Limb (tissue), 2 donors: ENCODE measurements around the gene ARHGAP25.
A peak's percentile ranks its signal among the peaks of the same experiment; 100 is the strongest.

Experiments
- DNase-seq, 2 donors: peaks; one replicate each; pipeline ENCODE4 v3.0.0-alpha.2; 2016; ENCODE audit errors: extremely low spot score in 2 of 2

Gene ARHGAP25

DNA sequence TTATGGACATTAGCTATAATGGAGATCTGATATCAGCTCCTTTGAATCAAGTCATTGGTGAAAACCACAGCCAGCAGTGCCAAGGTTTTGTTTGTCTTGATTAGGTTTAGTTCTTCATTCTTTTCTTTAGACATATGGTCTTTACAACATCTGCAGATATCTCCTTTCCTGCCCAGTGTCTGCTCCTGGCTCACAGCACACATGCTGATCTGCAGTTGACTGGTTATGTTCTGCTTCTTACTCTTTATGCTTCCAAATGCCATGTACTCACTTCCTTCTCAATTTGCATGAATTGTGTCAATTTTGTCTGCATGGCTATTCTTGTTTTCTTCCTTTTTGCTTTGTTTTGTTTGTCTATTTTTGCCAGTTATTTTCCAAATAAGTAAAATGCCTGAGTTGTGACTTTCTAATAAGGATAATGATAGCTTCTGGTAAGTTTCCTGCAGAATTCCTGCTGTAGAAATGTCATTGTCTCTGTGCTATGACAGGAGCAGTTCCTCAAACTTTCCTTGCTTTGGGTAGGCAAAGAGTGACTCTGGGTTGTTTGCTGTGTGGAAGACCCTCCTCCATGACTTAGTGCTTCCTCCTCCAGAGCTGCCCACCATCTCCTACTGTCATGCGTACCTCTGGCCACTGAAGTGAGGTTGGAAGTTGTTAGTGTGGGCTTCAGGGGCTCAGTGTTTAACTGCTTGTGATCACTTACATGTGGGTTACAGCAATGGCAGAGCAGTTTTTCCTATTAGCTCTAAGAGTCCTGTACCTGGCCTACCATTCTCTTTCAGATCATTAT, 8.2 kb downstream of the ARHGAP25 start:
- DNase-seq, result no peak

DNA sequence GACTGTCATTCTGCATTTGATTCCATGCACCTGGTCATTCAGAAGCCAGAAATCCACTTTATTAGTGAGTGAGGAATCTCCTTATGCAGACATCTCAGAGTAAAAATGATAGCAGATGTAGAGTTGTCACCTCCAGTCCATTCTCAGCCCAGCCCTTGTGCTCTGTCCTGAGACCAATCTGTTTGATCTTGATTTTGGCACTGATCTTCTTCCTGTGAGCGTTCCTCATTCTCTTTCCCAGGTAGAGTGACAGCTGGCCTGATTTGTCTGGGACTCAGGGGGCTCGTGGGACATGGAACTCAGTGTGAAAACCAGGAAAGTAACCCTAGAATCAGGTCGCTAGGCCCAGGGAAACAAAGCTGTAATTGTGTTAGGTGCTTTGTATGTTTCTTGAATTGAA, 8.9 kb downstream of the ARHGAP25 start:
- DNase-seq, result no peak

DNA sequence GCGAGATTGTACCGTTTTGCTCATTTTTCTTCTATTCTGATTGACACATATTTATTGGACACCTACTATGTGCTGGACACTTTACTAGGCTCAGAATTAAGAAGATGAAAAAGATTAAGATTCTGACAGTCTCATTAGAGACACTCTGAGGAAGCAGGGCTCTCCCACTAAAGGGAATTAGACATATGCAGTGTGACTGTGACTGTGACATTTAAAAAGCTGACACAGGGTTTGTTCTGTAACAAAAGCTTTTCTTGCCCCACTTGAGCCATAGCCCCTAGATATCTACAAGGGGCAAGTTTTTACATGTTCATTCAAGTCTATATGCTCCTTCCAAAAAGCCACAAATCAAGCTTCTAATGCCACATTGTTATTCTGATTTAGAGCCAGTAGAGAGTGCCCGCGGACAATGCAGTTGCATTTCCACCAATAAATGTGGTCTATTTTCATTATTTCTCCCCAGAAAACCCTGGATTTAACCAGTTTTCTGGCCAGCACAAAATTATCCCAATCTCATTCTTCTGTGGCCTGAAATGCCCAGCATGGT, 9.8 kb downstream of the ARHGAP25 start:
- DNase-seq, result no peak

DNA sequence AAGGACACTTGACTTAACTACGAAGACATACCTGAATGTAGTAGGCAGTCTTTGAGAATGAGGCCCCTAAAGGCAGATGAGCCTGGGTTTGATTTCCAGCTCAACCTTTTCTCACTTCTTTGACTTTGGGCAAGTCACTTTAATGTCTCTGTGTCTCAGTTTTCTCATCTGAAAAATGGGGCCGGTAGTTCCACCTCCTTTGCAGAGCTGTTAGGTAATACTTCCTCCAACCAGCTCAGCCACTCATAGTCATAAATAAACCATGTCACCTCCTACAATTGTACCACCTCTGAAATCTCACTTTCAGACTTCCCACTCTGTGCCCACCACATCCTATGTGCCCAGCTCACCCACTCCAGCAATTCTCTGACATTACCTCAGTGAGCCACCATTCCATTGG, 10.4 kb downstream of the ARHGAP25 start:
- no peak for DNase-seq

DNA sequence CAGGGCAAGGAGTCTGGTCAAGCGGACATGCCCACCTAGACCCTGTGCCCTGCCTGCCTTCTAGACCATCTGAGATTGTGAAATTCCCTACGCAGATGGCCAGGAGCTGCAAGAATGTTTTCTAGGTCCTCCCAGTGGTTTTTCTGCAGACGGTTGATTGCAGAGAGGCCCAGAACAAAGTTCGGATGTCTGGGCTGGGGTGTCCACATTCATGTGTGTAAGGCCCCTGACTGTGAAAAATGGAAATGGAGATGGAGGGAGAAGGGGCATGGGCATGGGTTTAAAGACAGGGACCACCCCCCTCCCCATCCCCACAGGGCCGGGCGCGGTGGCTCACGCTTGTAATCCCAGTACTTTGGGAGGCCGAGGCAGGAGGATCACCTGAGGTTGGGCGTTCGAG, 11.8 kb downstream of the ARHGAP25 start:
- no peak for DNase-seq

DNA sequence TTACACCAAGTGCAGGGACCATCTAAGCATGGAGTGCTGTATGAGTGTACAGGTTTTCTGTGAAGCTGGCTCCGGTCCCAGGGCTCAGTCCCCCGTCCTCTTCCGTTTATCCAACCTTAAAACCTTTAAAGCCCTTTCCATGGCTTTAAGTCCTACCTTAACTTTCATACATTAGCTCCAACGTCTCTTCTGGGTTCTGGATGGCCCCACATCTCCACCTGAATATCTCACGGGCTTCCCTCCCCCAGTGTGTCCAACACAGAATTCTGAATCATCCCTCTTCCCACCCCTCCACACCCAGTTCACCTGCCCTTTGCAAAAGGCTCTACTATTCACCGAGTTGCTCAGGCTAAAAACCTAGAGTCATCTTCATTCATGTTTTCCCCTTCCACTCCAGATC, 12.8 kb downstream of the ARHGAP25 start:
- DNase-seq, result no peak

DNA sequence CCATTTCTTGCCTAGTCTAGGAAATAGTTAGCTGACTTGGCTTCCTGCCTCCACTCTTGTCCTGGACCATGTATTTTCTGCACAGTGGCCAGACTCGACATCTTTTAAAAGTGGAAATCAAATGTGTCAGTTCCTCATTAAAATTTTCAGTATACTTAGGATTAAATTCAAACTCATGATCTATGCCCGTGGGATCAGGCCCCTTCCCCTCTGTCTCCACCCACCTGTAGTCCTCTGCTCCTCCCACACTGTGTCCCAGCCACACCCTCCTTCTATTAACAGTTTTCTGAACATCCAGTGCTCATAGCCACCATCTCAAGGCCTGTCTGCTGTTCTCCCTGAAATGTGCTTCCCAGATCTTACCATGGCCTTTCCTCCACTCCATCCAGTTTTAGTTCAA, 13.3 kb downstream of the ARHGAP25 start:
- no peak for DNase-seq

DNA sequence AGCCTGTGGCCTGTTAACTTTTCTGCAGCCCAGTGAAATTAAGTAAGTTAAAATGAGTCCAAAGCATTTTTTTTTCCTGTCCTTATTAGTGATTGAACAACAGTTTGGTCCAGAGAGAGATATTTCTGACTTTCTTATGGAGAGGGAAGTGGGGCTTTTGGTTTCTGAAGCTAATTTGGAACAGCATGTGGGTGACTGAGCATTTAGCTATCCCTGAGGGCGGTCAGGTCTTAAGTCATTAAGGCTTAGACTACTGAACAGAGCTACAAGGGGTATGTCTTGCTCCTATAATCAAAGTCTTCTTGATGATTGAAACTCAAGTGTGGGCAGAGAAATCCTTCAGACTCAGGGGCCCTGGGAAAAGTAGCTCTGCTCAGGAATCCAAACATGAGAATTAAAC, 14.0 kb downstream of the ARHGAP25 start:
- DNase-seq, result no peak

DNA sequence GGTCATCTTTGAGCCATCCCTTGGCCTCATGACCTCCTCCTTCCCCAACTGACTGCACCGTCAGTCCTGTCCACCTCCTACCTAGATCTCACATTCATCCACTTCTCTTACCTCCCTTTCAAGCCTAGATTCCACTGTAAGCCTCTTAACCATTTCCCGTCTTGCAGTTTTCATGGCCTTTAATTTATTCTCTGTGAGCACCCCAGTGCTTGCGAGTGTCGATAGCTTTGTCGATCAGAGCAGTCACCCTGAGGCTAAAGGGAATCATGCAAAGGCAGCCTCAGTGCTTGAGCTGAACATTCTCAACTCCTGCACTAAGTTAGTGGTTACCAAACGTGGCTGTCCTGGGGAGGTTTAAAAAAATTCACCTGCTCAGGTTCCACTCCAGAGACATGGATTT, 14.7 kb downstream of the ARHGAP25 start:
- DNase-seq, result no peak

DNA sequence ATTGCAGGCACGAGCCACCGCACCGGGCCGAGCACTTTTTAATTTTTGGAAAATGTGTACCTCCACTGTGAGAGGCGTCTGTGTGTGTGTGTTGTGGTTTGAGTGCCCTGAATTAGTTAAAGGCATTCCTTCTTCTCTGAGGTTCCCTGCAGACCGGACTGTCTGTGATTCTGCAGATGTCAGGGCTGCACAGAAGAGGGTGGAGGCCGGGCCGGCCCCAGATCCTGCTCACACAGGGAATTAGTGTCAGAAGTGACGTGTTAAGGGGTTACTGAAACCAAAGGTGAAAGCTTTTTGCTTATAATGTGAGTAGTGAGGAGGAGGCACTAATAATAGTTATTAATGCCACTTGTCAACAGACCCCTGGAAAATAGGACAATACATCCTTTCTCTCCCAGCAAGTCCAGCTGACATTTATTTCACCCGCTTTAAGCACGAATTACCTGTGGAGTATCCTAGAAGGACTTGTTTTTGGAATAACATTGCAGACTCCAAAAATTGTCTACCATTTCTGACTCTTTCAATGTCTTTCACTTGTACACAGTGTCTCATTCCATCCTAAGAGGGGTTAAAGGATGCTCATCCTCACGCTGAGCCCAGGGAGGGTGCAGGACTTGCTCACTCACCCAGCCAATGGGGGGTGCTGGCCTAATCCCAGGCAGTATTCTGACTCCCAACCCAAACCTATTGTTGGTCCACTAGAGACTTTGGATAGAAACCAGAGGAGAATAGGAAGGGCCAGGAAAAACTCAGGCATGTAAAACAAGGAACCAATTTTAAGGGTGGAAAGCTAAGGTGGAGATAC, 16.2 kb downstream of the ARHGAP25 start:
- no peak for DNase-seq

DNA sequence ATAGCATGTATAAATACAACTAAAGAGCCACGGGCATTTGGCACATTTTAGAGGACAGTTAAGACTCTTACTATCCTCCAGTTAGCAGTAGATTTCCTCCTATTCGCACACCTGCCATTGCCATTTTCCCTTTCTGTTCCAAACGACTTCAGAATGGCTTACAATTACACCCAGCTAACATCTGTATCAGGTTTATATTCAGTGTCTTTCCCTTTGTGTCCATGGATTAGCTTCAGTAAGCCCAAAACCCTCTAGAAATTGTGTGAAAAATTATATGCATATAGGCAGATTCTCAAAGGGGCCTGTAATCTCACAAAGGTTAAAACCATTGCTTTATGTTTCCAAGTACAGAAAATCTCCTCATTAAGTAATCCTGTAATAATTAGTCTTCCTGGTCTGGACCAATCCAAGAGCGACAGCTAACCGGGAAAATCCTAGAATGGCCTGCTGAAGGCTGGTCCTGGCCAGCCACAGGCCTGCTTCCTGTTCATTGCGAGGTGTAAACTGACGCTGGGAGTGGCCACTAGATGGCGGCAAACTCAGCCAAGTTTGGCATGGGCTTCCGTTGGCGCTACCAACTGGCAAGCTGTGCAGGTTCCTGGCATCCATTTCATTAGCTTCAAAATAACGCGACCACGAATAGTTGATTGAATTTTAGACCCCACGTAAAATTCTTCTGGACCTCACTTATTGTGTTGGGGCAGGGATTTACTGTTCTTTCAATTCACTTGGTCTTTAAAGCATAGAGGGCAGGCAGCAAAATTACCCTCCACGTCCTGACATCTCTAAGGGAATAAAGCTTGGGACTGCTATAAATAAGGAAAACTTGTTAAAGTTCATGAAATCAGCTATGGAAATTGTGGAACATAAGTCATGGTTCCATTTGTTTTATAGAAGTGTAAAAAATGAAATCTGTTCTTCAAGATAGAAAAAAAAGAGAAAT, 17.1 kb downstream of the ARHGAP25 start:
- DNase-seq, result peak; percentile 88 to 90

DNA sequence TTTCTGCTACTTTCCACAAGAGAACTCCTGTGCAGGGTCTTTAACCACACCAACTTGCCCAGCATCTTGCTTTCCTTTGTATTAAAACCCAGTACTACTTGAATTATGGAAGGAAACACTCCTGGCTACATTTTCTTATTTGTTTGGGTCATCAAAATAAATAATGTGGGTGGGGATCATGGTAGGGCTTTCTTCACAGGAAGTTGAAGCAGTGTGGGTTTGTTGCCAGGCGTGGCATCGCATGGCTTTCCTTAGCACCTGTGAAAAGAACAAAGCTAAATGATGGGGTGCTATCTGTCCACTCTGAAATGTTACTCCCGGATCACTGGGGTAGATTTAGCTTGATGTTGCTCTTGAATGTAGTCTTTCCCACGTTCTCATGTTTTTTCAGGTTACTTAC, 18.7 kb downstream of the ARHGAP25 start:
- DNase-seq, result no peak

DNA sequence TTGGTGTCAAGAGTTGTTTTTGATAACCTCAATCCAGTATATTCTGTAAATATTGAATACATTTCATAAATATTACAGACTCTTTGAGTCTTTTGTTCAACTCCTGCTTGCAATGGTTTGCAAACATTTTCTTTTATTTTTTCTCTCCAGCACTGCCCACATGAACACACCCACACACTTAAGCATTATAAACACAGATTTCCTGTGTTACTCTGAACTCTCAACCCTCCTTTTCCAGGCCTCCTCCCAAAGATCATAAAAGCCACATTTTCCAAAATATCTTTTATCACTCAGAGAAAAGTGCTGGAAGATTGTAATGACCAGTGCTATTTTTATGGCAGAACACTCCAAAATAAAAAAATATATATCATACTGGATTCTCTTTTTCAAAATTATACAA, 20.5 kb downstream of the ARHGAP25 start:
- no peak for DNase-seq

DNA sequence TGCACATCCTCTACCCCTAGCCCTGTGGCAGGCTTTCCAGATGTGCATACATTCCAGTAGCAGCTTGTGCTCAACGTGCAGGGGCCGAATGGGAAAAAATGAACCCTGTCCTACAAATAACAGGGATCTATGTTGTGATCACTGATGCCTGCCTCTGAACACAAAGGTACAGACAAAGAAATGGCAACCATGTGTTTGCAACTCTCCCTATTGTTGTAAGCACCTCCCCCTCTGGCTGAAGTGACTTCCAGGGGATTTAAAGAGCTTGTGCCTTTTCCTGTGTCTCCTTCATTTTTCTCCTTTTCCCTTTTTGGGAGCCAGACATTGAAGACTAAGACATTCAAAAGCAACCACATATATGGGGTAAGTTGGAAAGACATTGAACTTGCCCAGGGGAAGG, 21.6 kb downstream of the ARHGAP25 start:
- DNase-seq, result no peak

DNA sequence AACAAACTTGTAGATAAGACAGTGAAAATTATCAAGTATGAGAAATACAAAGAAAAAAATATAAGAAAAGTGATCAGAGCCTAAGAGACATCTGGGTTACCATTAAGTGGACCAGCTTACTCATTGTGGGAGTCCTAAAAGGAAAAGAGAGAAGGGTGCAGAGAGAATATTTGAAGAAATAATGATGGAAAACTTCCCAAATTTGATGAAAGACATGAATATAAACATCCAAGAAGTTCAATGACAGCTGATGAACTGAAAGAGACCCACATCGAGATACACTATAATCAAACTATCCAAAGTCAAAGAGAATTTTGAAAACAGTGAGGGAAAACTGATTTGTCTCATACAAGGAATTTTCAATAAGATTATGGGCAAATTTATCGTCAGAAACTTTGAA, 22.5 kb downstream of the ARHGAP25 start:
- no peak for DNase-seq

DNA sequence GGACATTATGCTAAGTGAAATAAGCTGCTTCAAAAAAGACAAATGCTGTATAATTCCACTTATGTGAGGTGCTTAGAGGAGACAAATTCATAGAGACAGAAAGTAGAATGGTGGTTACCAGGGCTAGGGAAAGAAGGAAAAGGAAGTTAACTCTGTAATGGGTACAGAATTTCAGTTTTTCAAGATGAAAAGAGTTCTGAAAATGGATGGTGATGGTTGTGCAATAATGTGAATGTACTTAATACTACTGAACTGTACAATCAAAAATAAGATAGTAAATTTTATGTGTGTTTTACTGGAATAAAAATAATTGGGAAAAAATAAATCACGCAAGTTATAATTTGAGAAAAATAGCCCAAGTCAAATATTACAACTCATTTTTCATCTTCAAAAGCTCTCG, 27.5 kb downstream of the ARHGAP25 start:
- DNase-seq, result no peak

DNA sequence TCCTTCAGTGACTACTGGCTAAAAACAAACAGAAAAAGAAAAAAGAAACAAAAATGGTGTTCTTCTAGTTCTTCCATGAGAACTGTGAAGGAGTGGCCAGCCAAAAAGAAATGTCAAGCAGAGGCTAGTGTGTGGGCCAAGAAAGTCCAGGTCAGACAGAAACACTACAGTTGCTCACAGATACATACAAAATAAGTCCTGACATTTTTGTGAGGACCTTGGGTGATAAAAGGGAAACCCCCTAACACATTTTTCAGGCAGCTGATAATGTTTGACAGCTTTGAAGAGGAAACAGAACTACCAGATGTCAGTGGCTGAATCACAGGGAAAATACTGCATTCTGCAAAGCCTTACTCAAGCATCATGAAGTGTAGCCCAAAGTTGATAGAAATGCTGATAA, 28.1 kb downstream of the ARHGAP25 start:
- DNase-seq, result no peak

DNA sequence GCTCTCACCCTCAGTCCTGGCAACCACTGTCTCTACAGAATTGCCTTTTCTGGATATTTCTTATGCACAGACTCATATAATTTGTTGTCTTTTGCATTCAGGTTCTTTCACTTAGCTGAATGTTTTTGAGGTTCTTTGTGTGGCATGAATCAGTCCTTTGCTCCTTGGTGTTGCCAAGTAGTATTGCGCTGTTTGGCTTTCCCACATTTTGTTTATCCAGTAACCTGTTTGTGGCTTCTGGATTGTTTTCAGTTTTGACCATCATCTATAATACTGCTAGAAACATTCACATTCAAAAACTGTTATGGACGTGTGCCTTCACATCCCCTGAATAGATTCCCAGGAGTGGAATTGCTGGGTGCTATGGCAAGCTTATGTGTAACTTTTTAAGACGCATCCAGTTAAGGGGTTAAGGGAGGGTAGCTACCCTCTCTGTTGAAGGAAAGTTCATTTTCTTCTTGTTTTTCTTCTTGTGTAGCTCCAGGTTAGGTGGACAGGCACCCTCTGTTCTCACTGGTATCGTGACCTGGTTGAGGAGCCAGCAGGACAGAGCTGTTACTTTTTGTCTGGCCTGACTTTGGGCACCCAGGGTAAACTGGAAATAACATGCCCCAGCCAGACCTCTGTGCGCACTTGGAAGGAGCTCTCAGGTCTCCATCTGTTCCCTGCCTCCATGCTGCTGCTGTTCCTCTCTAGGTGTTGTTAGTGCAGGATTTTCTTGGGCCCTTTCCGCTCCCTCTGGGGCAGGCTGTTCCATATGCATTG, 29.6 kb downstream of the ARHGAP25 start:
- no peak for DNase-seq

DNA sequence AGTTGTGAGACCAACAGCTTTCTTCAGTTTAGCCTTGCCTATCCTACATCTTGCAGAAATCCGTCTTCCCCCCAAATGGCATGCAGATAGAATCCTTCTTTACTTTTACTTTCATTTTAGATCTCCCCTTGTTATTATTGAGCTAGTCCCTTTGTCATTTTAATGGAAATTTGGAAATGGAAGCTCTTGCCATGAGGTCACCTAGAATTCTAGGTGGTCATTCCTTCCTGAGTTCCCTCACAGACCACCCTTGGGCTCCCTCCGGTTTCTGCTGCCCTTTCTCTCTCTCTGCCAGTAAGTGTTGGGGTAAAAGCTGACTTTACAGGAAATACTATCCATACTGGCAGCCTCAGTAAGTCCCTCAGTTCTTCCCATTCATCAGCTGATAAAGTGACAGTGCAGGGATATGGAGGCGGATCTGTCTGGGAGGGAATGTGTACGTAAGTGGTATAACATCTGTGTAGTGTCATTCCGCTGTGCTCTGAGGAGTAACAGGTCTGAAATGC, 30.2 kb downstream of the ARHGAP25 start:
- no peak for DNase-seq

DNA sequence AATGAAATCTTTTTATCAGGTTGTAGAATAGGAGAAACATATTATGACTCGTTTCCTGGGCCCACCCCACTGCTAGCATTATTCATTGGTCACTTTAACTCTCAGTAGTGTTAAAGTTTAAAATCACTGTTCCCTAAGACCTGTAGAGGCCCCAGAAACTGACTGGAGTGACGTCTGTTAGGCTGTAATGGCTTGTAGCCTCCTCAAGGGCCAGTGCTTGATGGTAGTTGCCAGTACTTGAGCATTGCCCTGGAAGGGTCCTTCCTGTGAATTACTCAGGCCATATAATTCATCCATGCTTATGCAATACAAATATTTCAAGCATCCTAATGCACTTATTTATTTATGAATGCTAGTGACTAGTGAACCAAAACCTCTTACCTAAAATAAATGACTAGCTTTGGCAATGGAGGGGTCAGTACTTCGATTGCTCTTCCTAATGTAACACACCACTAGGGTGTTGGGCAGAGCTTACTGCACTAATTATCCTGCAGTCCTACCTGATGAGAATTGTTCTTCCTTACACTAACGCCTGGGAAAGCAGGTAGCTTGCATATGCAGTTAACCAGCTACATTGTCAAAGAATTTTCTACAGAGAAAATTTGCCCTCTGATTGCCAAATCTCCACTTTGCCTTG, 31.2 kb downstream of the ARHGAP25 start:
- no peak for DNase-seq
